WTC11 (cell line): Measurements from ENCODE around the gene SRRM2. TPM values are rescaled to one million over a fixed set of nuclear protein-coding genes. Genes with fewer than 3 reads are reported as not detected.

Source experiments
- ATAC-seq: fragments of 200-7000 bp; cut with Tn5 transposase; 2 replicates; pipeline ENCODE4 v1.10.0; 2021; ENCODE audit warnings: mild to moderate bottlenecking, moderate library complexity
- CTCF ChIA-PET: fragments of 300-600 bp; sonication (Branson Sonifier 250); formaldehyde crosslinking; loops from one replicate; lab custom pipeline; 2021; ENCODE audit warnings: antibody characterized with exemption; lab: Charles Lee
- POLR2A ChIA-PET: fragments of 350-600 bp; sonication (Branson Sonifier 250); formaldehyde crosslinking; loops from one replicate; lab custom pipeline; 2021; ENCODE audit warnings: antibody characterized with exemption; lab: Charles Lee
- DNase-seq: peaks from one replicate; pipeline ENCODE4 v3.0.0; 2021; ENCODE audit warnings: low spot score
- H3K27ac Mint-ChIP-seq: 2 replicates; pipeline ENCODE4 v1.8.0; 2021; ENCODE audit warnings: mixed read lengths
- H3K27me3 Mint-ChIP-seq: 2 replicates; pipeline ENCODE4 v1.8.0; 2021; ENCODE audit warnings: low read depth, mild to moderate bottlenecking, moderate library complexity, mixed read lengths
- H3K36me3 Mint-ChIP-seq: 2 replicates; pipeline ENCODE4 v1.8.0; 2021; ENCODE audit warnings: mixed read lengths
- H3K4me1 Mint-ChIP-seq: 2 replicates; pipeline ENCODE4 v1.8.0; 2022; ENCODE audit warnings: mixed read lengths
- H3K4me3 Mint-ChIP-seq: 2 replicates; pipeline ENCODE4 v1.8.0; 2021; ENCODE audit warnings: mild to moderate bottlenecking, moderate library complexity, mixed read lengths
- H3K9me3 Mint-ChIP-seq: 2 replicates; pipeline ENCODE4 v1.8.0; 2021; ENCODE audit warnings: mixed read lengths
- AR ChIP-seq: fragments of 250-450 bp; sonication (Bioruptor Pico); IDR thresholded peaks from 2 replicates; pipeline ENCODE4 v1.9.0; 2021; ENCODE audit warnings: mild to moderate bottlenecking
- ELF4 ChIP-seq: sonication (generic); formaldehyde crosslinking; IDR thresholded peaks from 2 replicates; pipeline ENCODE4 v1.8.1; 2022; ENCODE audit warnings: low read depth, mild to moderate bottlenecking, moderate library complexity, missing genetic modification reagents
- EMX1 ChIP-seq: fragments of 250-450 bp; sonication (Bioruptor Pico); IDR thresholded peaks from 2 replicates; pipeline ENCODE4 v1.8.0; 2021; ENCODE audit warnings: mild to moderate bottlenecking
- ESRRA ChIP-seq: sonication (generic); formaldehyde crosslinking; IDR thresholded peaks from 2 replicates; pipeline ENCODE4 v1.8.1; 2022; ENCODE audit warnings: mild to moderate bottlenecking, missing genetic modification reagents, borderline replicate concordance
- FOXJ3 ChIP-seq: sonication (generic); formaldehyde crosslinking; IDR thresholded peaks from 2 replicates; pipeline ENCODE4 v1.9.0; 2021; ENCODE audit warnings: missing genetic modification reagents, mild to moderate bottlenecking, borderline replicate concordance
- MLX ChIP-seq: sonication (generic); formaldehyde crosslinking; IDR thresholded peaks from 2 replicates; pipeline ENCODE4 v1.8.1; 2023; ENCODE audit warnings: mild to moderate bottlenecking, missing genetic modification reagents, moderate library complexity
- NR3C1 ChIP-seq: sonication (generic); formaldehyde crosslinking; conservative IDR thresholded peaks from 2 replicates; pipeline ENCODE4 v1.8.1; 2023; ENCODE audit warnings: low read depth, mild to moderate bottlenecking, missing genetic modification reagents
- OVOL2 ChIP-seq: fragments of 250-450 bp; sonication (Bioruptor Pico); IDR thresholded peaks from 2 replicates; pipeline ENCODE4 v1.9.0; 2021; ENCODE audit warnings: mild to moderate bottlenecking, borderline replicate concordance
- PREB ChIP-seq: sonication (generic); formaldehyde crosslinking; IDR thresholded peaks from 2 replicates; pipeline ENCODE4 v1.8.1; 2022; ENCODE audit warnings: mild to moderate bottlenecking, missing genetic modification reagents, moderate library complexity, borderline replicate concordance
- RORB ChIP-seq: fragments of 250-450 bp; sonication (Bioruptor Pico); IDR thresholded peaks from 2 replicates; pipeline ENCODE4 v1.9.0; 2021; ENCODE audit warnings: mild to moderate bottlenecking
- SMAD4 ChIP-seq: sonication (generic); formaldehyde crosslinking; IDR thresholded peaks from 2 replicates; pipeline ENCODE4 v1.8.0; 2022; ENCODE audit warnings: mild to moderate bottlenecking, missing genetic modification reagents
- ZNF317 ChIP-seq: sonication (generic); formaldehyde crosslinking; IDR thresholded peaks from 2 replicates; pipeline ENCODE4 v1.8.1; 2023; ENCODE audit warnings: low read depth, mild to moderate bottlenecking, moderate library complexity, missing genetic modification reagents, borderline replicate concordance
- ZNF396 ChIP-seq: fragments of 250-450 bp; sonication (Bioruptor Pico); IDR thresholded peaks from 2 replicates; pipeline ENCODE4 v1.8.0; 2021; ENCODE audit warnings: mild to moderate bottlenecking, moderate library complexity, borderline replicate concordance
- total RNA-seq: library from RNA; stranded (reverse); gene quantifications from 3 replicates; pipeline ENCODE4 v1.2.3, GENCODE V29; 2021
- TF ChIP-seq, protein P1 (sequence below): fragments of 250-450 bp; sonication (Bioruptor Pico); IDR thresholded peaks from 2 replicates; pipeline ENCODE4 v2.1.2; 2022; ENCODE audit warnings: mild to moderate bottlenecking, moderate library complexity
- TF ChIP-seq, protein P2 (sequence below): fragments of 250-450 bp; sonication (Bioruptor Pico); IDR thresholded peaks from 2 replicates; pipeline ENCODE4 v1.8.0; 2021; ENCODE audit warnings: mild to moderate bottlenecking
- TF ChIP-seq, protein P3 (sequence below): sonication (generic); formaldehyde crosslinking; IDR thresholded peaks from 2 replicates; pipeline ENCODE4 v1.8.1; 2023; ENCODE audit warnings: mild to moderate bottlenecking, moderate library complexity, missing genetic modification reagents
- TF ChIP-seq, protein P4 (sequence below): sonication (generic); formaldehyde crosslinking; IDR thresholded peaks from 2 replicates; pipeline ENCODE4 v1.8.1; 2023; ENCODE audit warnings: mild to moderate bottlenecking, missing genetic modification reagents
- TF ChIP-seq, protein P5 (sequence below): sonication (generic); formaldehyde crosslinking; IDR thresholded peaks from 2 replicates; pipeline ENCODE4 v1.8.0; 2022; ENCODE audit warnings: missing genetic modification reagents
- TF ChIP-seq, protein P6 (sequence below): sonication (generic); formaldehyde crosslinking; IDR thresholded peaks from 2 replicates; pipeline ENCODE4 v1.8.0; 2023; ENCODE audit warnings: missing genetic modification reagents

SRRM2 gene
- total RNA-seq, 1 experiment from 2014 or later: 823 TPM

DNA sequence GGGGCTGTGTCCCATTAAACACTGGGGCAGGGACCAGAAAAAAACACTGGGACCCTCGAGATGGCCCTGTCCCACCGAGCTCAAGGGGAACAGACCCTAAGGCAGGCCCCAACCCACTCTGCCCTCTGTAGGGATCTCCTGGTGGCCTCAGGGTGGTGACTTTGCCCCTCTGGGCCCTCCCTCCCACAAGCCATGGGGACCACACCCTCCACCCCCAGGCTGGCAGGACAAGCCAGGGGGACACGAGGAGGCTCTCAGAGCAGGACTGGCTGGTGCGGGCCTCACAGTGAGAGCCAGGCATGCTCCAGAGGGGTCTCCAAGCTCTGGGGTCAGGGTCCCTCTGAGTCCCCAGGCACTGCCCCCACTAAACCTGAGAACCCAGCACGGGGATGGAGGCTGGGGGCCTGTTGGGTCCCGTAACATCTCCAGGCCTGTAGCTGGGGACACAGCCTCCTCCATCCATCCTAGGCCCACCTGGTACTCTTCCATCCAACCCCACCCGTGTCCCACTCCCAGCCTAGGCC is 14.5 kb upstream of the SRRM2 start:
- TF ChIP-seq, protein P1, sequence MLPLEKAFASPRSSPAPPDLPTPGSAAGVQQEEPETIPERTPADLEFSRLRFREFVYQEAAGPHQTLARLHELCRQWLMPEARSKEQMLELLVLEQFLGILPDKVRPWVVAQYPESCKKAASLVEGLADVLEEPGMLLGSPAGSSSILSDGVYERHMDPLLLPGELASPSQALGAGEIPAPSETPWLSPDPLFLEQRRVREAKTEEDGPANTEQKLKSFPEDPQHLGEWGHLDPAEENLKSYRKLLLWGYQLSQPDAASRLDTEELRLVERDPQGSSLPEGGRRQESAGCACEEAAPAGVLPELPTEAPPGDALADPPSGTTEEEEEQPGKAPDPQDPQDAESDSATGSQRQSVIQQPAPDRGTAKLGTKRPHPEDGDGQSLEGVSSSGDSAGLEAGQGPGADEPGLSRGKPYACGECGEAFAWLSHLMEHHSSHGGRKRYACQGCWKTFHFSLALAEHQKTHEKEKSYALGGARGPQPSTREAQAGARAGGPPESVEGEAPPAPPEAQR (CRISPR knock-in tag): no peak
- TF ChIP-seq SMAD4 (CRISPR knock-in tag) (no peak), OVOL2 (no peak), PREB (CRISPR knock-in tag) (no peak), ZNF396 (CRISPR knock-in tag) (no peak), NR3C1 (CRISPR knock-in tag) (no peak), FOXJ3 (CRISPR knock-in tag) (no peak), ZNF317 (CRISPR knock-in tag) (no peak)
- TF ChIP-seq, protein P2, sequence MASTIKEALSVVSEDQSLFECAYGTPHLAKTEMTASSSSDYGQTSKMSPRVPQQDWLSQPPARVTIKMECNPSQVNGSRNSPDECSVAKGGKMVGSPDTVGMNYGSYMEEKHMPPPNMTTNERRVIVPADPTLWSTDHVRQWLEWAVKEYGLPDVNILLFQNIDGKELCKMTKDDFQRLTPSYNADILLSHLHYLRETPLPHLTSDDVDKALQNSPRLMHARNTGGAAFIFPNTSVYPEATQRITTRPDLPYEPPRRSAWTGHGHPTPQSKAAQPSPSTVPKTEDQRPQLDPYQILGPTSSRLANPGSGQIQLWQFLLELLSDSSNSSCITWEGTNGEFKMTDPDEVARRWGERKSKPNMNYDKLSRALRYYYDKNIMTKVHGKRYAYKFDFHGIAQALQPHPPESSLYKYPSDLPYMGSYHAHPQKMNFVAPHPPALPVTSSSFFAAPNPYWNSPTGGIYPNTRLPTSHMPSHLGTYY (CRISPR knock-in tag): no peak
- H3K4me3 Mint-ChIP-seq: no peak overlapping the region
- DNase-seq (no peak), ATAC-seq (no peak)
- H3K36me3 Mint-ChIP-seq: no peaks in the 10 kb centered on the region
- ChIA-PET CTCF (no interaction called here), POLR2A (interaction anchor here (0.9 kb wide), 1 partner anchor 13 kb away, joined by 3 read pairs; no protein-coding TSS in a partner anchor)
- no peaks in the 10 kb centered on the region for H3K9me3 Mint-ChIP-seq
- no peaks in the 10 kb centered on the region; the same call in 1 of the 2 replicates for H3K27me3 Mint-ChIP-seq
- H3K4me1 Mint-ChIP-seq: no peaks in the 10 kb centered on the region
- no peak overlapping the region for H3K27ac Mint-ChIP-seq

DNA sequence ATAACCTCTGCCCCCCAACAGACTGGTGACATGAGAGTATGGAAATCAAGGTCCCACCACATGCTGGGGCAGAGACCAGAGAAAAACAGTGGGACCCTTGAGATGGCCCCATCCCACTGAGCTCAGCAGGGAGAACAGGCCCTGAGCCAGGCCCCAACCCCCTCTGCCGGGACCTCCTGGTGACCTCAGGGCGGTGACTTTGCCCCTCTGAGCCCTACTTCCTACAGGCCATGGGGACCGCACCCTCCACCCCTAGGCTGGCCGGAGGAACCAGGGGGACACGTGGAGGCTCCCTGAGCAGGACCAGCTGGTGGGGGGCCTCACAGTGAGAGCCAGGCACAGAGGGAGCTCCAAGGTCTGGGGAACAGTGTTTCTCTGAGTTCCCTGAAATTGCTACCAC is 13.8 kb upstream of the SRRM2 start:
- ChIA-PET POLR2A (interaction anchor here (0.9 kb wide), 1 partner anchor 13 kb away, joined by 3 read pairs; no protein-coding TSS in a partner anchor), CTCF (no interaction called here)
- Mint-ChIP-seq H3K4me3 (no peak overlapping the region), H3K27me3 (no peaks in the 10 kb centered on the region), H3K4me1 (no peaks in the 10 kb centered on the region), H3K9me3 (no peaks in the 10 kb centered on the region), H3K36me3 (no peaks in the 10 kb centered on the region), H3K27ac (no peak overlapping the region)
- ATAC-seq (no peak), DNase-seq (no peak)
- TF ChIP-seq, protein P3, sequence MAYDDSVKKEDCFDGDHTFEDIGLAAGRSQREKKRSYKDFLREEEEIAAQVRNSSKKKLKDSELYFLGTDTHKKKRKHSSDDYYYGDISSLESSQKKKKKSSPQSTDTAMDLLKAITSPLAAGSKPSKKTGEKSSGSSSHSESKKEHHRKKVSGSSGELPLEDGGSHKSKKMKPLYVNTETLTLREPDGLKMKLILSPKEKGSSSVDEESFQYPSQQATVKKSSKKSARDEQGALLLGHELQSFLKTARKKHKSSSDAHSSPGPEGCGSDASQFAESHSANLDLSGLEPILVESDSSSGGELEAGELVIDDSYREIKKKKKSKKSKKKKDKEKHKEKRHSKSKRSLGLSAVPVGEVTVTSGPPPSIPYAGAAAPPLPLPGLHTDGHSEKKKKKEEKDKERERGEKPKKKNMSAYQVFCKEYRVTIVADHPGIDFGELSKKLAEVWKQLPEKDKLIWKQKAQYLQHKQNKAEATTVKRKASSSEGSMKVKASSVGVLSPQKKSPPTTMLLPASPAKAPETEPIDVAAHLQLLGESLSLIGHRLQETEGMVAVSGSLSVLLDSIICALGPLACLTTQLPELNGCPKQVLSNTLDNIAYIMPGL (CRISPR knock-in tag): no peak
- TF ChIP-seq RORB (no peak), MLX (CRISPR knock-in tag) (no peak), EMX1 (CRISPR knock-in tag) (no peak), ELF4 (CRISPR knock-in tag) (no peak), ESRRA (CRISPR knock-in tag) (no peak), AR (CRISPR knock-in tag) (no peak)
- TF ChIP-seq, protein P4, sequence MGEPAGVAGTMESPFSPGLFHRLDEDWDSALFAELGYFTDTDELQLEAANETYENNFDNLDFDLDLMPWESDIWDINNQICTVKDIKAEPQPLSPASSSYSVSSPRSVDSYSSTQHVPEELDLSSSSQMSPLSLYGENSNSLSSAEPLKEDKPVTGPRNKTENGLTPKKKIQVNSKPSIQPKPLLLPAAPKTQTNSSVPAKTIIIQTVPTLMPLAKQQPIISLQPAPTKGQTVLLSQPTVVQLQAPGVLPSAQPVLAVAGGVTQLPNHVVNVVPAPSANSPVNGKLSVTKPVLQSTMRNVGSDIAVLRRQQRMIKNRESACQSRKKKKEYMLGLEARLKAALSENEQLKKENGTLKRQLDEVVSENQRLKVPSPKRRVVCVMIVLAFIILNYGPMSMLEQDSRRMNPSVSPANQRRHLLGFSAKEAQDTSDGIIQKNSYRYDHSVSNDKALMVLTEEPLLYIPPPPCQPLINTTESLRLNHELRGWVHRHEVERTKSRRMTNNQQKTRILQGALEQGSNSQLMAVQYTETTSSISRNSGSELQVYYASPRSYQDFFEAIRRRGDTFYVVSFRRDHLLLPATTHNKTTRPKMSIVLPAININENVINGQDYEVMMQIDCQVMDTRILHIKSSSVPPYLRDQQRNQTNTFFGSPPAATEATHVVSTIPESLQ (CRISPR knock-in tag): no peak
- TF ChIP-seq, protein P5, sequence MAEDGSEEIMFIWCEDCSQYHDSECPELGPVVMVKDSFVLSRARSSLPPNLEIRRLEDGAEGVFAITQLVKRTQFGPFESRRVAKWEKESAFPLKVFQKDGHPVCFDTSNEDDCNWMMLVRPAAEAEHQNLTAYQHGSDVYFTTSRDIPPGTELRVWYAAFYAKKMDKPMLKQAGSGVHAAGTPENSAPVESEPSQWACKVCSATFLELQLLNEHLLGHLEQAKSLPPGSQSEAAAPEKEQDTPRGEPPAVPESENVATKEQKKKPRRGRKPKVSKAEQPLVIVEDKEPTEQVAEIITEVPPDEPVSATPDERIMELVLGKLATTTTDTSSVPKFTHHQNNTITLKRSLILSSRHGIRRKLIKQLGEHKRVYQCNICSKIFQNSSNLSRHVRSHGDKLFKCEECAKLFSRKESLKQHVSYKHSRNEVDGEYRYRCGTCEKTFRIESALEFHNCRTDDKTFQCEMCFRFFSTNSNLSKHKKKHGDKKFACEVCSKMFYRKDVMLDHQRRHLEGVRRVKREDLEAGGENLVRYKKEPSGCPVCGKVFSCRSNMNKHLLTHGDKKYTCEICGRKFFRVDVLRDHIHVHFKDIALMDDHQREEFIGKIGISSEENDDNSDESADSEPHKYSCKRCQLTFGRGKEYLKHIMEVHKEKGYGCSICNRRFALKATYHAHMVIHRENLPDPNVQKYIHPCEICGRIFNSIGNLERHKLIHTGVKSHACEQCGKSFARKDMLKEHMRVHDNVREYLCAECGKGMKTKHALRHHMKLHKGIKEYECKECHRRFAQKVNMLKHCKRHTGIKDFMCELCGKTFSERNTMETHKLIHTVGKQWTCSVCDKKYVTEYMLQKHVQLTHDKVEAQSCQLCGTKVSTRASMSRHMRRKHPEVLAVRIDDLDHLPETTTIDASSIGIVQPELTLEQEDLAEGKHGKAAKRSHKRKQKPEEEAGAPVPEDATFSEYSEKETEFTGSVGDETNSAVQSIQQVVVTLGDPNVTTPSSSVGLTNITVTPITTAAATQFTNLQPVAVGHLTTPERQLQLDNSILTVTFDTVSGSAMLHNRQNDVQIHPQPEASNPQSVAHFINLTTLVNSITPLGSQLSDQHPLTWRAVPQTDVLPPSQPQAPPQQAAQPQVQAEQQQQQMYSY (CRISPR knock-in tag): no peak
- TF ChIP-seq, protein P6, sequence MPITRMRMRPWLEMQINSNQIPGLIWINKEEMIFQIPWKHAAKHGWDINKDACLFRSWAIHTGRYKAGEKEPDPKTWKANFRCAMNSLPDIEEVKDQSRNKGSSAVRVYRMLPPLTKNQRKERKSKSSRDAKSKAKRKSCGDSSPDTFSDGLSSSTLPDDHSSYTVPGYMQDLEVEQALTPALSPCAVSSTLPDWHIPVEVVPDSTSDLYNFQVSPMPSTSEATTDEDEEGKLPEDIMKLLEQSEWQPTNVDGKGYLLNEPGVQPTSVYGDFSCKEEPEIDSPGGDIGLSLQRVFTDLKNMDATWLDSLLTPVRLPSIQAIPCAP (CRISPR knock-in tag): no peak
